GM12878 (cell line): ENCODE data around the gene VPS33B. TPM values are rescaled to one million over a fixed set of nuclear protein-coding genes. Genes with fewer than 3 reads are reported as not detected.

Experiments
- ETV6 ChIP-seq, 2 experiments: fragments of 450-650 bp in 1 of 2; IDR thresholded peaks in 1 of 2; conservative IDR thresholded peaks in 1 of 2; 2 replicates each; pipeline ENCODE4 v1.6.1; 2014; ENCODE audit warnings: antibody characterized with exemption in 1 of 2, borderline replicate concordance in 1 of 2, low read depth in 1 of 2, mild to moderate bottlenecking in 1 of 2, moderate library complexity in 1 of 2
- MEF2B ChIP-seq: fragments of 450-650 bp; IDR thresholded peaks from 2 replicates; pipeline ENCODE4 v1.6.1; 2018; ENCODE audit warnings: mild to moderate bottlenecking, moderate library complexity; ENCODE audit not compliant: partially characterized antibody, poor library complexity, severe bottlenecking
- SMC3 ChIP-seq: IDR thresholded peaks from 2 replicates; pipeline ENCODE4 v1.6.1; 2011; ENCODE audit warnings: low read length, improper control_type of control experiment, borderline replicate concordance
- STAT1 ChIP-seq: fragments of 450-650 bp; conservative IDR thresholded peaks from 2 replicates; pipeline ENCODE4 v1.6.1; 2014; ENCODE audit warnings: antibody characterized with exemption, mild to moderate bottlenecking
- polyA plus RNA-seq, 11 experiments: library from polyadenylated mRNA; depleted of rRNA in 4 of 11; unstranded in 6 of 11; stranded (reverse) in 5 of 11; fragments of >200 nt; fragmentation: Nextera tagmentation in 4 of 11; fragmentation: Illumina TruSeq in 1 of 11; extraction: Ambion mirVana in 4 of 11; extraction: Trizol in 1 of 11; gene quantifications; 1 replicate in 1 of 11; 2 replicates in 10 of 11; pipeline versions ENCODE4 v1.2.1 to v1.2.3, GENCODE V29; 2011 to 2016; ENCODE audit warnings: inconsistent platforms in 2 of 11, missing spikeins in 2 of 11, low read depth in 1 of 11
- total RNA-seq, 4 experiments: library from RNA; depleted of rRNA in 3 of 4; stranded (reverse); fragments of >200 nt in 3 of 4; fragmentation: Illumina TruSeq in 1 of 4; extraction: Trizol in 1 of 4; gene quantifications; 2 replicates each; pipeline versions ENCODE4 v1.2.1 to v1.2.3, GENCODE V29; 2013 to 2021
- TF ChIP-seq, protein P1 (sequence below), 3 experiments: IDR thresholded peaks in 2 of 3; conservative IDR thresholded peaks in 1 of 3; 2 replicates each; pipeline ENCODE4 v1.5.1; 2011; ENCODE audit warnings: low read depth in 3 of 3, low read length in 3 of 3, mild to moderate bottlenecking in 3 of 3, control low read depth in 2 of 3, moderate library complexity in 2 of 3, inconsistent platforms in 1 of 3, mixed read lengths in 1 of 3; ENCODE audit not compliant: control insufficient read depth in 2 of 3, insufficient read depth in 1 of 3; ENCODE audit errors: extremely low read depth in 1 of 3
- TF ChIP-seq, protein P2 (sequence below): IDR thresholded peaks from 2 replicates; pipeline ENCODE4 v1.6.1; 2012; ENCODE audit warnings: low read length, inconsistent platforms
- TF ChIP-seq, protein P3 (sequence below): IDR thresholded peaks from 2 replicates; pipeline ENCODE4 v1.6.1; 2011; ENCODE audit warnings: low read depth, low read length, improper control_type of control experiment, borderline replicate concordance

The VPS33B gene
- total and polyA plus RNA-seq, 10 of the 15 experiments (the other 5 are each of a cell fraction or from before 2014, with no cell fraction given) = 11.4 to 21.5 (median 15.2) TPM

DNA sequence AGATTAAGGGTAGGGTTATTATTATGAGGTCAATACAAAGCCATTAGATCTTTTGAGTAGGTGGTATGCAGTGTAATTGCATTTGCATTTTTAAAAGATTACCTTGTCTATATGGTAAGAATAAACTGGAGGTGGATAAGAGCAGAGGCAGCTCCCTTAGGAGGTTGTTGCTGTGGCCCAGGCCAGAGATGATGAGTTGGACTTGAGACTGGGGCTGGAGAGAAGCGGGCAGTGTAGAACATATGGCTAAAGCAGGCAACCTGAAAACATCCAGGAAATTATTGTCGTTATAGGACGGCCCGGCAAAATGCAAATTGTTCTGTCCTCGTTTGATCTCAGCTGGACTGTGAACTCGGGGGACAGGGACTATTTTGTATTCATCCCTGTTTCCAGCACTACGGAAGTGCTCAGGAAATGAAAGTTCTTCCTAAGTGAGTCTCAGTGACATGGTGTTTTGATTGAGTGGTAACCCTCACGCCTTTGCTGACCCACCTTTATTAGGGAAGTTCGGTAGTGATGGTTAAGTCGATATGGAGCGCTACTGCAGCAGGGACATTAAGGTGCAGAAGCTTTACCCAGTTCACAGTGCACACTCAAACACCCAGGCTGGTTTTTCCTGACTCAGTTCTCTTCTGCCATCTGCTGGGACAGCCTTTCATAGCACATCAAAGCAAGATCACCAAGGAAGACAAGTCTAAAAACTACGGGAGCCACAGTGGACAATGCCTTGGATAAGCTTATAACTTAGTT lies 27.2 kb upstream of the VPS33B start (continued):
- TF ChIP-seq STAT1 = no peak
- peak; percentile 54; the same call in 1 of the 2 replicates for TF ChIP-seq SMC3
- no peak for TF ChIP-seq MEF2B
- no peak for TF ChIP-seq ETV6 (conservative IDR thresholded peaks at IDR 0.05 in 1 of 2, IDR thresholded peaks at IDR 0.05 in 1 of 2; ENCODE audit: borderline replicate concordance in 1 of 2, low read depth in 1 of 2)
- TF ChIP-seq, protein P1, sequence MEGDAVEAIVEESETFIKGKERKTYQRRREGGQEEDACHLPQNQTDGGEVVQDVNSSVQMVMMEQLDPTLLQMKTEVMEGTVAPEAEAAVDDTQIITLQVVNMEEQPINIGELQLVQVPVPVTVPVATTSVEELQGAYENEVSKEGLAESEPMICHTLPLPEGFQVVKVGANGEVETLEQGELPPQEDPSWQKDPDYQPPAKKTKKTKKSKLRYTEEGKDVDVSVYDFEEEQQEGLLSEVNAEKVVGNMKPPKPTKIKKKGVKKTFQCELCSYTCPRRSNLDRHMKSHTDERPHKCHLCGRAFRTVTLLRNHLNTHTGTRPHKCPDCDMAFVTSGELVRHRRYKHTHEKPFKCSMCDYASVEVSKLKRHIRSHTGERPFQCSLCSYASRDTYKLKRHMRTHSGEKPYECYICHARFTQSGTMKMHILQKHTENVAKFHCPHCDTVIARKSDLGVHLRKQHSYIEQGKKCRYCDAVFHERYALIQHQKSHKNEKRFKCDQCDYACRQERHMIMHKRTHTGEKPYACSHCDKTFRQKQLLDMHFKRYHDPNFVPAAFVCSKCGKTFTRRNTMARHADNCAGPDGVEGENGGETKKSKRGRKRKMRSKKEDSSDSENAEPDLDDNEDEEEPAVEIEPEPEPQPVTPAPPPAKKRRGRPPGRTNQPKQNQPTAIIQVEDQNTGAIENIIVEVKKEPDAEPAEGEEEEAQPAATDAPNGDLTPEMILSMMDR (IDR thresholded peaks at IDR 0.05 in 2 of 3, conservative IDR thresholded peaks at IDR 0.05 in 1 of 3; ENCODE audit: control insufficient read depth in 2 of 3, extremely low read depth in 1 of 3, insufficient read depth in 1 of 3, low read depth in 3 of 3, low read length in 3 of 3) = peak; percentile 68 to 72 (median 69)
- TF ChIP-seq, protein P2, sequence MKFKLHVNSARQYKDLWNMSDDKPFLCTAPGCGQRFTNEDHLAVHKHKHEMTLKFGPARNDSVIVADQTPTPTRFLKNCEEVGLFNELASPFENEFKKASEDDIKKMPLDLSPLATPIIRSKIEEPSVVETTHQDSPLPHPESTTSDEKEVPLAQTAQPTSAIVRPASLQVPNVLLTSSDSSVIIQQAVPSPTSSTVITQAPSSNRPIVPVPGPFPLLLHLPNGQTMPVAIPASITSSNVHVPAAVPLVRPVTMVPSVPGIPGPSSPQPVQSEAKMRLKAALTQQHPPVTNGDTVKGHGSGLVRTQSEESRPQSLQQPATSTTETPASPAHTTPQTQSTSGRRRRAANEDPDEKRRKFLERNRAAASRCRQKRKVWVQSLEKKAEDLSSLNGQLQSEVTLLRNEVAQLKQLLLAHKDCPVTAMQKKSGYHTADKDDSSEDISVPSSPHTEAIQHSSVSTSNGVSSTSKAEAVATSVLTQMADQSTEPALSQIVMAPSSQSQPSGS = no peak
- TF ChIP-seq, protein P3, sequence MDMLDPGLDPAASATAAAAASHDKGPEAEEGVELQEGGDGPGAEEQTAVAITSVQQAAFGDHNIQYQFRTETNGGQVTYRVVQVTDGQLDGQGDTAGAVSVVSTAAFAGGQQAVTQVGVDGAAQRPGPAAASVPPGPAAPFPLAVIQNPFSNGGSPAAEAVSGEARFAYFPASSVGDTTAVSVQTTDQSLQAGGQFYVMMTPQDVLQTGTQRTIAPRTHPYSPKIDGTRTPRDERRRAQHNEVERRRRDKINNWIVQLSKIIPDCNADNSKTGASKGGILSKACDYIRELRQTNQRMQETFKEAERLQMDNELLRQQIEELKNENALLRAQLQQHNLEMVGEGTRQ = no peak
- TF ChIP-seq, all 136 proteins: peak for 4
